ENCODE results near the gene GPR108. TPM values are rescaled to one million over a fixed set of nuclear protein-coding genes. Genes with fewer than 3 reads are reported as not detected.

Gene GPR108
- total and polyA plus RNA-seq, 2 of the 13 experiments (the other 11 are each of a cell fraction or from before 2014, with no cell fraction given), result 36.4 to 63.0 TPM

- TF ChIP-seq ZNF639 (CRISPR knock-in tag; conservative IDR thresholded peaks at IDR 0.05), result no peak
- TF ChIP-seq, protein P1, sequence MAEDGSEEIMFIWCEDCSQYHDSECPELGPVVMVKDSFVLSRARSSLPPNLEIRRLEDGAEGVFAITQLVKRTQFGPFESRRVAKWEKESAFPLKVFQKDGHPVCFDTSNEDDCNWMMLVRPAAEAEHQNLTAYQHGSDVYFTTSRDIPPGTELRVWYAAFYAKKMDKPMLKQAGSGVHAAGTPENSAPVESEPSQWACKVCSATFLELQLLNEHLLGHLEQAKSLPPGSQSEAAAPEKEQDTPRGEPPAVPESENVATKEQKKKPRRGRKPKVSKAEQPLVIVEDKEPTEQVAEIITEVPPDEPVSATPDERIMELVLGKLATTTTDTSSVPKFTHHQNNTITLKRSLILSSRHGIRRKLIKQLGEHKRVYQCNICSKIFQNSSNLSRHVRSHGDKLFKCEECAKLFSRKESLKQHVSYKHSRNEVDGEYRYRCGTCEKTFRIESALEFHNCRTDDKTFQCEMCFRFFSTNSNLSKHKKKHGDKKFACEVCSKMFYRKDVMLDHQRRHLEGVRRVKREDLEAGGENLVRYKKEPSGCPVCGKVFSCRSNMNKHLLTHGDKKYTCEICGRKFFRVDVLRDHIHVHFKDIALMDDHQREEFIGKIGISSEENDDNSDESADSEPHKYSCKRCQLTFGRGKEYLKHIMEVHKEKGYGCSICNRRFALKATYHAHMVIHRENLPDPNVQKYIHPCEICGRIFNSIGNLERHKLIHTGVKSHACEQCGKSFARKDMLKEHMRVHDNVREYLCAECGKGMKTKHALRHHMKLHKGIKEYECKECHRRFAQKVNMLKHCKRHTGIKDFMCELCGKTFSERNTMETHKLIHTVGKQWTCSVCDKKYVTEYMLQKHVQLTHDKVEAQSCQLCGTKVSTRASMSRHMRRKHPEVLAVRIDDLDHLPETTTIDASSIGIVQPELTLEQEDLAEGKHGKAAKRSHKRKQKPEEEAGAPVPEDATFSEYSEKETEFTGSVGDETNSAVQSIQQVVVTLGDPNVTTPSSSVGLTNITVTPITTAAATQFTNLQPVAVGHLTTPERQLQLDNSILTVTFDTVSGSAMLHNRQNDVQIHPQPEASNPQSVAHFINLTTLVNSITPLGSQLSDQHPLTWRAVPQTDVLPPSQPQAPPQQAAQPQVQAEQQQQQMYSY (CRISPR knock-in tag; IDR thresholded peaks at IDR 0.05), result no peak
- no peak for TF ChIP-seq HNRNPUL1 (IDR thresholded peaks at IDR 0.05; ENCODE audit: low read depth, low read length)
- TF ChIP-seq SOX5 (CRISPR knock-in tag; IDR thresholded peaks at IDR 0.05; ENCODE audit: borderline replicate concordance), result no peak
- no peak for TF ChIP-seq SP2 (CRISPR knock-in tag; IDR thresholded peaks at IDR 0.05)
- TF ChIP-seq MYNN (CRISPR knock-in tag; IDR thresholded peaks at IDR 0.05; ENCODE audit: low read depth), result no peak
- TF ChIP-seq ZNF326 (CRISPR knock-in tag; IDR thresholded peaks at IDR 0.05; ENCODE audit: borderline replicate concordance), result no peak
- TF ChIP-seq FOSL2 (CRISPR knock-in tag; IDR thresholded peaks at IDR 0.05), result no peak
- peak; percentile 57 for TF ChIP-seq RBM39 (IDR thresholded peaks at IDR 0.05; ENCODE audit: low read depth, low read length, poor library complexity, severe bottlenecking)
- no peak for TF ChIP-seq KMT2B (CRISPR knock-in tag; IDR thresholded peaks at IDR 0.05)
- no peak for TF ChIP-seq CREB1 (IDR thresholded peaks at IDR 0.05)
- 0 out of 2 replicates have a peak, but pooled peaks have one; percentile 9 for TF ChIP-seq CREB1 (CRISPR knock-in tag; IDR thresholded peaks at IDR 0.05)
- peak; percentile 73 for TF ChIP-seq ZNF362 (CRISPR knock-in tag; IDR thresholded peaks at IDR 0.05; ENCODE audit: borderline replicate concordance)
- TF ChIP-seq, protein P2, sequence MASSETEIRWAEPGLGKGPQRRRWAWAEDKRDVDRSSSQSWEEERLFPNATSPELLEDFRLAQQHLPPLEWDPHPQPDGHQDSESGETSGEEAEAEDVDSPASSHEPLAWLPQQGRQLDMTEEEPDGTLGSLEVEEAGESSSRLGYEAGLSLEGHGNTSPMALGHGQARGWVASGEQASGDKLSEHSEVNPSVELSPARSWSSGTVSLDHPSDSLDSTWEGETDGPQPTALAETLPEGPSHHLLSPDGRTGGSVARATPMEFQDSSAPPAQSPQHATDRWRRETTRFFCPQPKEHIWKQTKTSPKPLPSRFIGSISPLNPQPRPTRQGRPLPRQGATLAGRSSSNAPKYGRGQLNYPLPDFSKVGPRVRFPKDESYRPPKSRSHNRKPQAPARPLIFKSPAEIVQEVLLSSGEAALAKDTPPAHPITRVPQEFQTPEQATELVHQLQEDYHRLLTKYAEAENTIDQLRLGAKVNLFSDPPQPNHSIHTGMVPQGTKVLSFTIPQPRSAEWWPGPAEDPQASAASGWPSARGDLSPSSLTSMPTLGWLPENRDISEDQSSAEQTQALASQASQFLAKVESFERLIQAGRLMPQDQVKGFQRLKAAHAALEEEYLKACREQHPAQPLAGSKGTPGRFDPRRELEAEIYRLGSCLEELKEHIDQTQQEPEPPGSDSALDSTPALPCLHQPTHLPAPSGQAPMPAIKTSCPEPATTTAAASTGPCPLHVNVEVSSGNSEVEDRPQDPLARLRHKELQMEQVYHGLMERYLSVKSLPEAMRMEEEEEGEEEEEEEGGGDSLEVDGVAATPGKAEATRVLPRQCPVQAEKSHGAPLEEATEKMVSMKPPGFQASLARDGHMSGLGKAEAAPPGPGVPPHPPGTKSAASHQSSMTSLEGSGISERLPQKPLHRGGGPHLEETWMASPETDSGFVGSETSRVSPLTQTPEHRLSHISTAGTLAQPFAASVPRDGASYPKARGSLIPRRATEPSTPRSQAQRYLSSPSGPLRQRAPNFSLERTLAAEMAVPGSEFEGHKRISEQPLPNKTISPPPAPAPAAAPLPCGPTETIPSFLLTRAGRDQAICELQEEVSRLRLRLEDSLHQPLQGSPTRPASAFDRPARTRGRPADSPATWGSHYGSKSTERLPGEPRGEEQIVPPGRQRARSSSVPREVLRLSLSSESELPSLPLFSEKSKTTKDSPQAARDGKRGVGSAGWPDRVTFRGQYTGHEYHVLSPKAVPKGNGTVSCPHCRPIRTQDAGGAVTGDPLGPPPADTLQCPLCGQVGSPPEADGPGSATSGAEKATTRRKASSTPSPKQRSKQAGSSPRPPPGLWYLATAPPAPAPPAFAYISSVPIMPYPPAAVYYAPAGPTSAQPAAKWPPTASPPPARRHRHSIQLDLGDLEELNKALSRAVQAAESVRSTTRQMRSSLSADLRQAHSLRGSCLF (CRISPR knock-in tag; IDR thresholded peaks at IDR 0.05; ENCODE audit: borderline replicate concordance), result no peak
- TF ChIP-seq TCF7L2 (IDR thresholded peaks at IDR 0.05; ENCODE audit: low read depth, low read length), result no peak
- TF ChIP-seq ZNF780A (CRISPR knock-in tag; IDR thresholded peaks at IDR 0.05), result no peak
- TF ChIP-seq GABPA (IDR thresholded peaks at IDR 0.05; ENCODE audit: low read depth, low read length), result no peak
- TF ChIP-seq GABPA (CRISPR knock-in tag; IDR thresholded peaks at IDR 0.05; ENCODE audit: low read depth), result 0 out of 2 replicates have a peak, but pooled peaks have one; percentile 6
- no peak for TF ChIP-seq TP53 (CRISPR knock-in tag; conservative IDR thresholded peaks at IDR 0.05)
These were observed 30.2 kb upstream of the GPR108 start, which contains the start of gene SH2D3A (continued) for GRCh38 chr19:6767357-6768235.
